Activated CD4-positive, alpha-beta T cell treated with anti-CD3 and anti-CD28 coated beads, Interleukin-2, amount 50 U/mL, for 16 hours (primary cell): ENCODE measurements around the gene CALHM2.

Experiments
- DNase-seq: peaks from one replicate; pipeline ENCODE4 v3.0.0-alpha.2; 2020

Gene CALHM2

GRCh38 chr10:103475437-103475836 lies 23.3 kb upstream of the CALHM2 start:
- DNase-seq: no peak

- DNase-seq: no peak
Observed at GRCh38 chr10:103474077-103474476, 21.9 kb upstream of the CALHM2 start.

GRCh38 chr10:103473261-103473671 lies 21.1 kb upstream of the CALHM2 start:
- no peak for DNase-seq

DNA sequence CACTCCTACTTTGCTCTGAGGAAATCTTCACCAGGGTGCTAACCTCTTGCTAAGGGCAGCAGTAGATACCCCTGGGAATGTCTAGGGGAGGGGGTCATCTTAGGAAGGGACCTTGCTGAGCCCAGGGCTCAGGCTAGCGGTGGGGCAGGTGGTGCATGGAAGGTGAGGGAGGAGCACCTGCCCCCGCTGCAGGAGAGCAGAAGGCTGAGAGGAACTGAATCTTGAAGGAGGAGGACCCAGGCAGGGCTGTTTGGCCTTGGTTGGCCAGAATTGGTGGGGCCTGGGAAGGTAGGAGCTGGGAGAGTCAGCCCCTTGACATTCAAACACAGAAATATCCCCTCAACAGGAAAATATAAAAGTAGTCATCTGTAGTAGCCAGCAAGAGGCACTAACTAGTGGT lies 19.8 kb upstream of the CALHM2 start:
- no peak for DNase-seq

- DNase-seq: peak; percentile 88
Observed at GRCh38 chr10:103470761-103471653, 18.8 kb upstream of the CALHM2 start.

DNA sequence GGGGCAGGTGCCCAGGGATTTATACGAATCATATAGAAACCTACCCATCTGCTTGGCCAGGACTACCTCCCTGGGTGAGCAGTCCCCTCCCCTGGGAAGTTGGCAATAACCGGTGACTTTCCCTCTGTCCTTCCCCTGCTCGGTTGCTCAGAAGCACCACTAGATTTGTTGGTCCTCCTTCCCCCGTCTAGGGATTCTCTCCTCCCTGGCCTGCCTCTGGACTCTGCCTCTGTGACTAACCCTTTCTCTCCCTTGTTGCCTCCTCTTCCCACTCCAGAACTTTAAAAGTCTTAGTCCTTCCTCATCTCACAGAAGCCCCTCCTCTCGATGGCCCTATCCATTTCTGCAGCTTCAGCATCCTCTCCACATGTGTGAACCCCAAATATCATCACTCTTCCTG lies 17.0 kb upstream of the CALHM2 start:
- no peak for DNase-seq

DNA sequence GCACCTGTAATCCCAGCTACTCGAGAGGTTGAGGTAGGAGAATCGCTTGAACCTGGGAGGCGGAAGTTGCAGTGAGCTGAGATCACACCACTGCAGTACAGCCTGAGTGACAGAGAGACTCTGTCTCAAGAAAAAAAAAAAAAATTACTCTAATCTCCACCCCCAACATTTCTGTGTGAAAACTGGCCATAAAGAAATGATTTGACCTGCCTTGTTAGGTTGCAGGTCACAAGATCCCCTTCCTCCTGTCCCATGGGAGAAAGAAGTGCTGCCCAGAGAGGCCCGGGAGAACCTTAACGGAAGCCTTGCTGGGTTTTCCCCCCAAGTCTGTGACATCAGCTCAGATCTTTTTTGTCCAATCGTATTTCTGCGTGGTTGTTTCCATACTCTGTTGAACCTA lies 15.2 kb upstream of the CALHM2 start:
- DNase-seq: no peak

- no peak for DNase-seq
Observed at GRCh38 chr10:103466734-103467133, 14.6 kb upstream of the CALHM2 start.

- no peak for DNase-seq
Observed at GRCh38 chr10:103465411-103466179, 13.4 kb upstream of the CALHM2 start.

DNA sequence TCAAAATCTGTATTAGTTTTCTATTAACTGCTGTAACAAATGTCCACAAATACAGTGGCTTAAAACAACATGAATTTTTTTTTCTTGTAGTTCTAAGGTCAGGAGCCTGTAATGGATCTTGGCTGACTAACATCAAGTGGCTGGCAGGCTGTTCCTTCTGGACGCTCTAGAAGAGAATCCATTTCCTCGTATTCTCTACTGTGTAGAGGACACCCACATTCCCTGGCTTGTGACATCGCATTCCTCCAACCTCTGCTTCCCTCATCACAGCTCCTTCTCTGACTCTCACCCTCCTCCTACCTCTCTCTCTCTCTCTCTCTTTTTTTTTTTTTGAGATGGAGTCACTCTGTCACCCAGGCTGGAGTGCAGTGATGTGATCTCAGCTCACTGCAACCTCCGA lies 11.3 kb upstream of the CALHM2 start:
- no peak for DNase-seq

DNA sequence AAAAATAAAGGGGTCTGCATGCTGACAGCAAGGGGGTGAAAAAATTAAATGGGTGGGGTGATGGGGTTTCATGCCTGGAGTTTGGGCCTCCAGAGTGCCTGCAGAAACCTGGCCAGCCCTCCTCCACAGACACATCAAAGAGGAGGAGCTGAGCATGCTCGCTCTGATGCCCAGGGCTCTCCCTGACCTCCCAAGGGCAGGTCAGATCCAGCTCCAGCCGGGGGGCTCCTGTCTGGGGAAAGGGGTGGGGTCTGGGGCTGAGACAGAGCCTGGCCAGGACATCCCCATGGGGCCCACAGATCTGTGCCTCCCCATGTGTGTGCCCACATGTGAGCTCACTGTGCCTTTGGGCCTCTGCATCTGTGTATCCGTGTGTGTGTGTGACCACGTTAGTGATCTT lies 7.4 kb upstream of the CALHM2 start:
- no peak for DNase-seq

DNA sequence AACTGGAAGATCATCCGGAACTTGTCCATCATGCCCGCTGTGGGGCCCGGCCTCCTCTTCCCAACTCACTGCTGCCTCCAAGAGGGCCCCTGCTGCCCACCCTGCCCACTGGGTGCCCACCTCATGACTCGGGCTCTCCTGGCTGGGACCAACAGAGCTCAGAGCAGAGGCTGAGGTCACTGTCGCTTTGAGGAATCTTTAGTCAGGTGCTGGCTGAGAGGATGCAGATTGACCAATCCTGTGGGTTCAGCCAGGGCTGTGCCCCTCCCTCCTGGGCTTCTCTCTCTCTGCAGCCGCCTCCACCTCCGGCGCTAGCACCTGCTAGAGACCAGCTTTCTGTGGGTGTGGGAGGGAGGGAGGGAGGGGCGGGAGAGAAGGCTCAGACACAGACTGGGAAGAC lies 6.5 kb upstream of the CALHM2 start, which contains the start of gene CALHM1:
Gene CALHM1, minus strand, starts transcription at position 181 of the 400 bp plus-strand sequence. Its CDS starts 149 bp downstream, at position 32.
- no peak for DNase-seq

DNA sequence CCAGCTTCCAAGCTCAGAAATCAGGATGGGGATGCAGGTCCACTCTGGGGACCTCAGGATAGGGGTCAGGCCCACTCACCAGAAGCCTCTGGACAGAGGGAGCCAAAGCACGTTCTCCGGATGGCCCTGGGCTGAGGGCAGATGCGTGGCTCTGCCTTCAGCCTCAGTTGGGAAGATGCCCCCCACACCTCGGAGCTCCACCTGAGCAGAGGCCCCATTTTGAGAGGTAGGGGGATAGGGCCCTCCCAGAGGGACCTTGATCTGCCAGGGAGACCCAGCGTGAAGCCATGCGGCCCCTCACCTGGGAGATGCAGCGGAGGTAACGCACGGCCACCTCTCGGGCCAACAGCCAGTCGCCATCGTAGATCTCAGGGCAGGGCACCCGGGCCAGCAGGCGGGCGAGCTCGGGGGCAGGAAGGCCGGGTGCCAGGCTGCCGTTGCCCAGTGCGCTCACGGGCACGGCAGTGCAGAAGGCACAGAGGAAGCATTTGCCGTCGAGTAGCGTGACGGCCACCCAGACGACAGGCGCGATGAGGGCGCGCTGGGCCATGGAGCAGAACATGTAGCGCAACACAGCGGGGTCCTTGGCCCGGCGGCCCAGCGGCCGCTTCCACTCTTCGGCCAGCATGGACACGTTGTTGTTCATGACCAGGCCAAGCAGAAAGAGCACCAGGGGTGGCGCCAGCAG lies 5.9 kb upstream of the CALHM2 start:
- DNase-seq: no peak

- DNase-seq: no peak
Observed at GRCh38 chr10:103457176-103457712, 5.1 kb upstream of the CALHM2 start.

GRCh38 chr10:103456074-103456660 lies 4.0 kb upstream of the CALHM2 start:
- no peak for DNase-seq

- no peak for DNase-seq
Observed at GRCh38 chr10:103455235-103455634, 3.1 kb upstream of the CALHM2 start.

DNA sequence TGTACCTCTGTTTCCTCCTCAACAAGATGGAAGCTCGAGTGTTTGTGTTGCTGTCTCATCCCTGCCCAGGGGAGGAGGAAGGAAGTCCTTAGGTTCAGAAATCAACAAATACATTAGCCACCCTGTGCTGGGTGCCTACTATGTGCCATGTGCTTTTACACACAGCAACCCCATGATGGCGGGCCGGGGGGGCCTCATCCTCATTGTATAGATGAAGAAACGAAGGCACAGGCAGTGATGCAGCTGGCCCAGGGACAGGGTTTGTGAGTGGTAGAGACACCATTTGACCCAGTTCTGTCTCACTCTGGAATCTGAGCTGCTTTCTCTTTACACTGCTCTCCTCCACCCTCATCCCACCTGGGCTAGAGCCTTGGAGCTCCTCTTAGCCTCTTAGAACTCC lies 1.9 kb upstream of the CALHM2 start:
- no peak for DNase-seq

DNA sequence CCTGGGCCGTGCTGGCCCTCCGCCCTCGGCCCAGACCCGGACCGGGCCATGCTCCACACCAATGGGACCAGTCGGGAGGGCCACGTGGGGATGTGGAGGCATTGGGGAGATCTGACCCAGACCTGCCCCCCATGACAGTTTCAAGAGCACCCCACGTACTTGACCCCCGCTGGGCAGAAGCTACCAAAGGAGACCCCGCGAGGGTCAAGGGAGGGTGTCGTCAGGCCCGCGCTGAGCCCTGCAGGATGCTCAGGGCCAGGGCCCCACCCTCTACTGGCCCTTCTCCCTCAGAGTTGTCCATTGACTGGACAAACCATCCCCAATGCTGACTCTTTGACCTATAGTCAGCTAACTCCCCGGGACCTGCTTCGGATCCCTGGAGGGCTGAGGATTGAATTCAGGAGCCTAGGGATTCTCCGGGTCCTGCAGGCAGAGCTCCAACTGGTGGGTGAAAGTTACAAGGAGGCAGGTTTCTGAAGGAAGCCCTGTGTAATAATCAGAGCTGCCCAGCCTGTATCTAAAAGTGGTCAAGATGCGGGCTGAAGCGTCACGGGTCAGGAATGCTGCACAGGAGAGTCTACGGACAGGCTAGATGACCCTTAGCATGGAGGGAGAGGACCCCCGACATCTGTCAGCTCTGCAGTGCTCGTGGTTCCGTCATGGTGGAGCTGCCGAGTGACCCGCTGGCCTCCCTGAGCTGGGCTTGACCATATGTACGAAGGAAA lies 498 bp upstream of the CALHM2 start:
- no peak for DNase-seq

GRCh38 chr10:103451091-103451813 lies 918 bp downstream of the CALHM2 start:
- DNase-seq: peak; percentile 68

DNA sequence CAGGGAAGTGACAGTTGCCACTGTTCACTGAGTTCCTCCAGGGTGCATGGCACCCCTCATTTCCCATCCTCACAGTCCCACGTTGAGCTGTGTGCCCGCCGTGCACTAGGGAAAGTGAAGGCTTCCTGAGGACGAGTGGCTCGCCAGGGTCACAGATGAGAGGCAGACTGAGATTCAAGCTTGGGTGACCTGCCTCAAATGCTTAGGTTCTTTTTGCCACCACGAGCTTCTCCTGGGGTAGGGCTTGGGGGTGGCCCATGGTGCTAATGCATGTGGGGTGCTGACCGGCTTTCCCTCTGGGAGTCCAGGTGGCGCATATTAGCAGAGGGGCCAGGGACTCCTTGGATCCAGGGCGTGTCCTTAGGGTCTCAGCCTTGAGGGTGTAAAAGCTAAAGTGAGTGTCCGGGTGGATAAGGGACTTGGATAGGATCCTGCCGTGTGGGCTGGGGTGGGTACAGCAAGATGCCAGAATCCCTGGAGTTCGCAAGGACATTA lies 1.9 kb downstream of the CALHM2 start:
- no peak for DNase-seq
